ENCODE data around the gene EFNB1.

The EFNB1 gene

DNA sequence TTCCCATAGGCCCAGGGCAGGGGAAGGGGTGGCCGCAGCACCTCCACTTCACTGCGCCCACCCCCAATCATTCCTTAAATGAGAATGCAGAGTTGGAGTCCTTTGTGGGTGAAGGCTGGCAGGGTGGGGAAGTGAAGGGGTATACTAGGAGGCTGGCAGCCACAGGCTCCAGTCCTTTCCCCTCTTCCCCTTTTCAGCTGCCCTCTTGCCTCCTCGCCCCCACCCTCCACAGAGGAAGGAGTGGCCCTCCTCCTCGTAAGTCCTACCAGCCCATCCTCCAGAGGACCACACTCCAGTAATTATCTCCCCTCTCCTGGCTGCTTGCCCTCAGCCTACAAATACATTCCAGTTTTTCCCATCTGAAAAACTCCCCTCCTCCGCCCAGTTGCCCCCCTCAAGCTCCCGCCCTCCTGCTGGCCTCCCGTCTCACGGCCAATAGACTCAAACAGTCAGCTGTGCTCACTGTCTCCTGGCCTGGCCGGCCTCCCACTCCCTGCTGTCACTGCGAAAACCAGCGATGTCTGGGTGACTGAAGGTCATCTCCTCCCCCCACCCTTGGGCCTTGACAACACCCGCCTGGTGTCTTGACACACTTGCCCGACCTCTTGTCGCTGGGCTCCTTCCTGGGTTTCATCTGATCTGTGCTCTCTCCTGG, 38.8 kb downstream of the EFNB1 start:
- no peak for DNase-seq (ENCODE audit: extremely low read depth, low read depth)
- TF ChIP-seq, protein P1, sequence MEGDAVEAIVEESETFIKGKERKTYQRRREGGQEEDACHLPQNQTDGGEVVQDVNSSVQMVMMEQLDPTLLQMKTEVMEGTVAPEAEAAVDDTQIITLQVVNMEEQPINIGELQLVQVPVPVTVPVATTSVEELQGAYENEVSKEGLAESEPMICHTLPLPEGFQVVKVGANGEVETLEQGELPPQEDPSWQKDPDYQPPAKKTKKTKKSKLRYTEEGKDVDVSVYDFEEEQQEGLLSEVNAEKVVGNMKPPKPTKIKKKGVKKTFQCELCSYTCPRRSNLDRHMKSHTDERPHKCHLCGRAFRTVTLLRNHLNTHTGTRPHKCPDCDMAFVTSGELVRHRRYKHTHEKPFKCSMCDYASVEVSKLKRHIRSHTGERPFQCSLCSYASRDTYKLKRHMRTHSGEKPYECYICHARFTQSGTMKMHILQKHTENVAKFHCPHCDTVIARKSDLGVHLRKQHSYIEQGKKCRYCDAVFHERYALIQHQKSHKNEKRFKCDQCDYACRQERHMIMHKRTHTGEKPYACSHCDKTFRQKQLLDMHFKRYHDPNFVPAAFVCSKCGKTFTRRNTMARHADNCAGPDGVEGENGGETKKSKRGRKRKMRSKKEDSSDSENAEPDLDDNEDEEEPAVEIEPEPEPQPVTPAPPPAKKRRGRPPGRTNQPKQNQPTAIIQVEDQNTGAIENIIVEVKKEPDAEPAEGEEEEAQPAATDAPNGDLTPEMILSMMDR (IDR thresholded peaks at IDR 0.05; ENCODE audit: low read depth, low read length) = no peak

DNA sequence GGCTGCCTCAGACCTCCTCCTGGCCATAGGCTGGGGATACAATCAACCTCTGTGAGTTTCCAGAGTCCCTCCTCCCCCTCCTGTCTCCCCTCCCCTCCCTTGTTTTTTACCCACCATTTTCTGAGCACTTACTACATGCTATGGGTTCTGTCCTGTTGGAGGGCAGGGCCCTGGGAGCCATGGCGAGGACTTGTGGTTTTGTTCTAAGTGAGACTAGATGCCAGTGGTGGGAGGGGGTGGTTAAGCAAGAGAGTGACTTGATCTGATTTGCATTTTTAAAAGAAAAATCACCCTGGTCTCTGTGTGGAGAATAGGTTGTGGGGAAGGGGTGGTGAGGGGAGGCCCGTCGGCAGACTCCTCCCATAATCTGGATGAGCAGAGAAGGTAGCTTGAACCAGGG, 39.5 kb downstream of the EFNB1 start:
- TF ChIP-seq, protein P1 (IDR thresholded peaks at IDR 0.05; ENCODE audit: low read depth, low read length) = no peak
- no peak for DNase-seq (ENCODE audit: extremely low read depth, low read depth)

DNA sequence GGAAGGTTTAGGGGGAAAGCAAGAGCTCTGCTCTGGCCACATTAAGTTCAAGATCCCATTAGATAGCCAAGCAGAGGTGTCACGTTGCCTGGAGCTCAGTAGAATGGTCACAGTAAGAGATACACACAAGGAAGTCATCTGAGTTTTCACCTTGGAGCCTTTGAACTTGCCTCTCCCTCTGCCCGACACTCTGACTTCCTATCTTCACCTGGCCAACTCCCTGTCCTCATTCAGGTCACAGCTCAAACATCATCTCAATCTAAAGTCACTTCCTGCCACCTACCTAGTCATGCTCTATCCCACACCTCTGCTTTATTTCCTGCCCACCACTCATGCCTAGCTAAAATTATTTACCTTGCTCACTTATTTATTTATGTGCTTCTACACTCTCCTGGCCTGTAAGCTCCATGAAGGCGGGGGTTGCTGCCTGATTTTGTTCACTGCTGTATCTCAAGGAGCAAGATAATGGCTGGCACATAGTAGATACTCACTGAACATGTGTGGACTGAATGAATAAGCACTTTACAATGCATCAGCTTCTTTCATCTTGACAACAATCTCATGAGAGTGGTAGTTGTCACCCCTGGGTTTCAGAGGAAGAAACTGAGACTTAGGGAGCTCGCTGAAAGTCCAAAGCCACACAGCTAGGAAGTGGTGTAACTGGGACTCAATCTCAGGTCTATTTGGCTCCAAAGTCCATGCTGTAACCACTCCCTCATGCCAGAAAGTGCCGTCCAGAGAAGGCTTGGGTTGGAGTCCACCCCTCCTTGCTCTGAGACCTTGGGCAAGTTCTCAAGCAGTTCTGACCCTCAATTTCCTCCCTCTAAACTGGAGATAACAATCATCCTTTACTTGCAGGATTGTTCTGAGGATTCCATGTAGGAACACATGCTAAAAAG, 40.3 kb downstream of the EFNB1 start:
- TF ChIP-seq, protein P1 (IDR thresholded peaks at IDR 0.05; ENCODE audit: low read depth, low read length) = no peak

DNA sequence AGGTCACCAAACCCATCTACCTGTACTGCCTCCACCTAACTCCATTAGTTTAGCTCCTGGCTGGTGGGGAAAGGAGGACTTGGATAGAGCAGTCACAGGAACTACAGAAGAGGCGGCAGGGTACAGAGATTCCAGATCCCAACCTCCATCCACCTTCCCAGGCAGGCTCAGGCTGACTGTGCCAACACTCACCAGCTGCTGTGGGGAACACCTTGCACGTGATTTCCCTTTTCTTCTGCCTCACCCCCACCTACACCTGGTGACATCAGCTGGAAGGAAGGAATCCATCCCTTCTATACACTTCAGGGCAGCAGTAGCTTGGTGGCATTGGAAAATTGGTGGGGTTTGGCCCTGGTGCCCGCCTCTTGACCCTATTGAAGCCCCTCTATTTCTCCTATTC, 41.5 kb downstream of the EFNB1 start:
- TF ChIP-seq, protein P1 (IDR thresholded peaks at IDR 0.05; ENCODE audit: low read depth, low read length) = no peak
- no peak for DNase-seq (ENCODE audit: extremely low read depth, low read depth)

More for the DNA sequence above, 40.3 kb downstream of the EFNB1 start:
- no peak for DNase-seq (ENCODE audit: extremely low read depth, low read depth)

DNA sequence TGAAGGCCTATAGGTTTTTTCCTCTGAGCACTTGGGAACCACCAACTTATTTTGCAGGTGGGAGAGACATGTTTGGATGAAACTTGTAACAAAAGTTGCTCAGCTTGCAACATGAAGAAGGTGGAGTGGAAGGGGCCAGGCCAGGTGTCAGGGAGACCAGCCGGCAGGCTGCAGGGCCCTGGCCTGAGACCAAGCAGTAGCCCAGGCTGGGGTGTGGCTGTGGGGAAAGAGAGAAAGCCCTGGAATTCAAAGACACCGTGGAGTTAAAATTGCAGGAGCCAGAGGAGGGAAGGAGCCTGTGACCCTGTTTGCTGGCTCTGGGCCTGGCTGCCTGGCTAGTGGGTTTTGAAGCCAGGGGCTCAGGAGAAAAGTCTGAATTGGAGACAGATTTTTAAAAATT, 43.4 kb downstream of the EFNB1 start:
- TF ChIP-seq, protein P1 (IDR thresholded peaks at IDR 0.05; ENCODE audit: low read depth, low read length) = no peak
- DNase-seq (ENCODE audit: extremely low read depth, low read depth) = no peak

DNA sequence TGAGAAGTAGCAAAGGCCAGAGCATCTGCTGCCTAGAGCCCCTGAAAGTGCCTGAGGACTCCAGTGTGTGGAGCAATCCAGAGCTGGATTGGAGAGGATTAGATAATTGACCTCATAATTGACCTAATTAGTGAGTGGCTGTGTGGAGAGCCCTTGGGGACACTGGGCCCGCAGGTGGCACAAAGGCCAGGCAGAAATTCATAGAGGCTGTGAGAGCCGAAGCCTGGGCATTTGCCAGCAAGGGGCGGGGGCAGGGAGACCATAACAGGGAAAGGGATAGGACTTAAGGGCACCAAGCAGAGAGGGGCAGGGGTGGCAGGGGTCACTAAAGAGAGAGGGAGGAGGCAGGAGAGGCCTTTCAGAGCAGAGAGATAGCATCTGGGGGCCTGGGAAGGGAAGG, 45.3 kb downstream of the EFNB1 start:
- no peak for DNase-seq (ENCODE audit: extremely low read depth, low read depth)

More for the DNA sequence above, 45.3 kb downstream of the EFNB1 start:
- TF ChIP-seq, protein P1 (IDR thresholded peaks at IDR 0.05; ENCODE audit: low read depth, low read length) = no peak

Measured in AG09319 (cell line).